ENCODE results near the gene ULK4. TPM values are rescaled to one million over a fixed set of nuclear protein-coding genes. Genes with fewer than 3 reads are reported as not detected.

ULK4 gene
- total and polyA plus RNA-seq, 2 of the 8 experiments (the other 6 are each of a cell fraction or from before 2014, with no cell fraction given), result 3.0 to 10.8 TPM

DNA sequence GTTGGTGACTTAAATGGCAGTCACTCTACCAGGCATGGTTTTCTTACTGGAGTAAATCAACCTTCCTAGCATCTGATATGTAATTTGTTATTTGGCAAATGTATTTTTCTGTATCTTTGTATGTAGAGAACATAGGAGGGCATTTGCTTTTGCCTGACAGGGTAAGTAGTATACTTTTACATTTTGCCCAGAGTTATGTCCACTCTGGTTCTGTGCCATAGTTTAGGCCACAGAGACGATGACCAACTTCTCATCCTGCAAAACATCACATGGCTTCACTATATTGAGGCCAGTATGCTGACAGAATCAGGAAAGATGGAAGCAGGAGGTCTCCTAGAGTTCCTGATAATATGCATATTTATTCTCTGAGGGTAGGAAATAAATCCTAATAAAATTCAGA lies 23.1 kb upstream of the ULK4 start:
- Histone ChIP-seq H4K91ac (replicated peaks; ENCODE audit: insufficient read length, low read length) (no peak overlapping the region), H2BK5ac (ENCODE audit: low read depth, low read length) (no peak overlapping the region), H4K8ac (ENCODE audit: extremely low read depth, insufficient read depth, low read length) (no peak overlapping the region), H3K4me1 (replicated peaks in 1 of 4; ENCODE audit: control insufficient read depth in 3 of 4, insufficient read depth in 4 of 4, low read length in 3 of 4) (no peaks in the 10 kb centered on the region), H3K79me1 (ENCODE audit: low read depth, low read length) (no peaks in the 10 kb centered on the region), H3K79me2 (ENCODE audit: control insufficient read depth in 1 of 2, insufficient read depth in 2 of 2, low read length in 2 of 2) (no peaks in the 10 kb centered on the region), H3K9me3 (ENCODE audit: insufficient read depth in 2 of 2, low read depth in 1 of 2, low read length in 1 of 2) (peaks cover 7 to 10% of the 10 kb centered on the region in 2 experiments; a peak in 1 of 4 replicates), H2AFZ (ENCODE audit: low read length) (no peak overlapping the region), H2BK12ac (ENCODE audit: low read depth, low read length) (no peak overlapping the region), H3K9ac (replicated peaks in 1 of 4; ENCODE audit: extremely low read depth in 1 of 4, low read depth in 3 of 4, low read length in 3 of 4) (no peak overlapping the region), H4K5ac (ENCODE audit: insufficient read length, low read depth, low read length) (no peak overlapping the region), H4K20me1 (replicated peaks in 1 of 2; ENCODE audit: control insufficient read depth in 1 of 2, insufficient read depth in 2 of 2, low read length in 2 of 2) (no peaks in the 10 kb centered on the region), H2AK5ac (ENCODE audit: low read depth, low read length) (no peak overlapping the region), H2BK120ac (replicated peaks; ENCODE audit: low read depth, low read length) (no peak overlapping the region), H3K4ac (replicated peaks; ENCODE audit: insufficient read length, low read depth, low read length) (no peak overlapping the region), H3K27ac (ENCODE audit: low read depth, low read length) (no peak overlapping the region), H3K23ac (ENCODE audit: insufficient read length) (no peak overlapping the region), H3K27me3 (replicated peaks in 1 of 4; ENCODE audit: control insufficient read depth in 3 of 4, extremely low read depth in 1 of 4, insufficient read depth in 3 of 4, low read length in 3 of 4) (no peaks in the 10 kb centered on the region), H3K4me2 (ENCODE audit: insufficient read depth in 1 of 2, low read depth in 2 of 2, low read length in 2 of 2) (no peak overlapping the region), H3K4me3 (ENCODE audit: extremely low read depth in 1 of 4, insufficient read depth in 2 of 4, low read depth in 3 of 4, low read length in 4 of 4) (no peak overlapping the region), H3K18ac (ENCODE audit: extremely low read depth, low read length) (no peak overlapping the region), H3K56ac (replicated peaks; ENCODE audit: insufficient read length, low read depth, low read length) (no peak overlapping the region), H2BK20ac (ENCODE audit: low read length) (no peak overlapping the region), H3K23me2 (ENCODE audit: low read depth, low read length) (no peaks in the 10 kb centered on the region), H3K36me3 (ENCODE audit: control insufficient read depth in 2 of 4, insufficient read depth in 4 of 4, low read length in 3 of 4) (no peaks in the 10 kb centered on the region), H3K14ac (ENCODE audit: insufficient read length) (no peak overlapping the region), H2BK15ac (ENCODE audit: low read length) (no peak overlapping the region)
- 95% methylated on average over 1 of the region's 1 CpG; no CpG with 5 or more reads in 1 of the 2 experiments for WGBS, 2 experiments (ENCODE audit: extremely low coverage in 1 of 2, insufficient coverage in 1 of 2, insufficient read length in 1 of 2, insufficient replicate concordance in 2 of 2, low coverage in 1 of 2, low lambda C conversion rate in 2 of 2, missing lambda C conversion rate in 1 of 2)
- POLR2A ChIA-PET (ENCODE audit: partially characterized antibody), result no interaction called here
- no peak for DNase-seq (ENCODE audit: low read depth in 1 of 2, low spot score in 2 of 2)
- CTCF ChIA-PET (ENCODE audit: partially characterized antibody), result interaction anchor here (0.5 to 0.8 kb wide), 2 partner anchors 13 to 93 kb away, joined by 3 to 4 read pairs; no protein-coding TSS in a partner anchor
- TF ChIP-seq ASH2L (IDR thresholded peaks at IDR 0.05; ENCODE audit: low read length), result no peak
- TF ChIP-seq, protein P1, sequence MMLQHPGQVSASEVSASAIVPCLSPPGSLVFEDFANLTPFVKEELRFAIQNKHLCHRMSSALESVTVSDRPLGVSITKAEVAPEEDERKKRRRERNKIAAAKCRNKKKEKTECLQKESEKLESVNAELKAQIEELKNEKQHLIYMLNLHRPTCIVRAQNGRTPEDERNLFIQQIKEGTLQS (IDR thresholded peaks at IDR 0.05; ENCODE audit: insufficient read depth, low read depth, low read length), result no peak
- no peak for TF ChIP-seq SIX5 (IDR thresholded peaks at IDR 0.05; ENCODE audit: low read depth, low read length)
- no peak for TF ChIP-seq KDM1A (IDR thresholded peaks at IDR 0.05; ENCODE audit: borderline replicate concordance, low read length)
- no peak for TF ChIP-seq BCL11A (IDR thresholded peaks at IDR 0.05; ENCODE audit: low read depth in 2 of 2, low read length in 2 of 2)
- no peak for TF ChIP-seq NANOG (IDR thresholded peaks at IDR 0.05; ENCODE audit: insufficient read depth, low read depth, low read length, poor library complexity, severe bottlenecking)
- no peak for TF ChIP-seq BACH1 (IDR thresholded peaks at IDR 0.05; ENCODE audit: low read length)
- no peak for TF ChIP-seq CTBP2 (IDR thresholded peaks at IDR 0.05; ENCODE audit: borderline replicate concordance, insufficient read depth, insufficient read length, low read length)
- no peak for TF ChIP-seq RAD21 (IDR thresholded peaks at IDR 0.05 in 1 of 2, conservative IDR thresholded peaks at IDR 0.05 in 1 of 2; ENCODE audit: low read depth in 2 of 2, low read length in 2 of 2)
- no peak for TF ChIP-seq HDAC2 (IDR thresholded peaks at IDR 0.05; ENCODE audit: borderline replicate concordance in 1 of 2, low read depth in 2 of 2, low read length in 2 of 2)
- TF ChIP-seq SUZ12 (IDR thresholded peaks at IDR 0.05; ENCODE audit: low read length), result no peak
- TF ChIP-seq CREB1 (IDR thresholded peaks at IDR 0.05), result no peak
- no peak for TF ChIP-seq SIRT6 (IDR thresholded peaks at IDR 0.05; ENCODE audit: low read length)
- FAIRE-seq, result no peak

All from H1 (cell line).